Adipocyte (in vitro differentiated cells): ENCODE data around the gene DUSP9.

Experiments
- DNase-seq: peaks from one replicate; pipeline ENCODE4 v3.0.0-alpha.2; 2015; ENCODE audit warnings: low read depth
- H3K27me3 ChIP-seq: replicated peaks from 2 replicates; pipeline ENCODE4 v1.7.0; 2013; ENCODE audit warnings: mild to moderate bottlenecking, low read length, moderate library complexity; ENCODE audit not compliant: control insufficient read depth, insufficient read depth
- H3K36me3 ChIP-seq: 2 replicates; pipeline ENCODE4 v1.7.0; 2013; ENCODE audit warnings: low read length, mild to moderate bottlenecking, moderate library complexity; ENCODE audit not compliant: control insufficient read depth, insufficient read depth, severe bottlenecking
- H3K4me1 ChIP-seq: 2 replicates; pipeline ENCODE4 v1.7.0; 2013; ENCODE audit warnings: mild to moderate bottlenecking, low read length, moderate library complexity; ENCODE audit not compliant: control insufficient read depth, insufficient read depth
- H3K4me3 ChIP-seq: 2 replicates; pipeline ENCODE4 v1.7.0; 2013; ENCODE audit warnings: mild to moderate bottlenecking, low read length, moderate library complexity
- H3K9ac ChIP-seq: 2 replicates; pipeline ENCODE4 v1.7.0; 2013; ENCODE audit warnings: mild to moderate bottlenecking, low read length, moderate library complexity
- H3K9me3 ChIP-seq: 2 replicates; pipeline ENCODE4 v1.7.0; 2013; ENCODE audit warnings: mild to moderate bottlenecking, low read length, moderate library complexity; ENCODE audit not compliant: control insufficient read depth

DUSP9 gene

DNA sequence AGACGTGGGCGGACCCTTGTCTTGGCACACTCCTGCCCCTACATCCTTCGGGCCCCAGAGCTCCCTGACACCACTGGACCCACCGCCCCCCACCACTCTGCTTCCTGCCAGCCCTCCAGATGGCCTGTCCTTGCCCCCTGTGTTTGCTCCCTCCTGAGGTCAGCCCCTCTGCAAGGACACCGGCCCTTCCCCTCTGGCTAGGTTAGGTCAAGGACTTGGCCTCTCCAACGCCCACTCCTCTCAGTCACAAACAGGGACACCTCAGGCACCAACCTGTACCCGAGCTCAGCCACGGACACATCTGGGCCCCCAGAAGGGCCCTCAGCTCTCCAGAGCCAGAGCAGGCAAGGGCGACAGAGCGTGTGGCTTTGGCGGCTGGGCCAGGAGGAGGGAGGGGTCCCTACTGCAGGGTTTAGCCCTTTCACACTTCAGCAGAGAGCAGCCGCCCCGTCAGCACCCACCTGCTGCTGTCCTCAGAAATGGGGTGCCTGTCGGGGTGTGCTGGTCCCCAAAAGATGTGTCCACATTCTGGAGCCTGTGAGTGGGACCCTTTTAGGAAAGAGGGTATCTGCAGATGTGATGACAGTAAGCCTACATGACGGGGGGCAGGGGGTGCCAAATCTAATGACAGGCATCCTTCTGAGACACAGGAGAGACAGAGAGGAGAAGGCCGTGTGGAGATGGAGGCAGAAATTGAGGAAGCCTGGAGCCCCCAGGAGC is 23.5 kb upstream of the DUSP9 start:
- Histone ChIP-seq H3K36me3 (no peaks in the 10 kb centered on the region), H3K9me3 (no peaks in the 10 kb centered on the region), H3K9ac (no peak overlapping the region), H3K27me3 (peaks cover 48% of the 10 kb centered on the region), H3K4me1 (peaks cover 12% of the 10 kb centered on the region), H3K4me3 (no peak overlapping the region)
- DNase-seq = no peak

DNA sequence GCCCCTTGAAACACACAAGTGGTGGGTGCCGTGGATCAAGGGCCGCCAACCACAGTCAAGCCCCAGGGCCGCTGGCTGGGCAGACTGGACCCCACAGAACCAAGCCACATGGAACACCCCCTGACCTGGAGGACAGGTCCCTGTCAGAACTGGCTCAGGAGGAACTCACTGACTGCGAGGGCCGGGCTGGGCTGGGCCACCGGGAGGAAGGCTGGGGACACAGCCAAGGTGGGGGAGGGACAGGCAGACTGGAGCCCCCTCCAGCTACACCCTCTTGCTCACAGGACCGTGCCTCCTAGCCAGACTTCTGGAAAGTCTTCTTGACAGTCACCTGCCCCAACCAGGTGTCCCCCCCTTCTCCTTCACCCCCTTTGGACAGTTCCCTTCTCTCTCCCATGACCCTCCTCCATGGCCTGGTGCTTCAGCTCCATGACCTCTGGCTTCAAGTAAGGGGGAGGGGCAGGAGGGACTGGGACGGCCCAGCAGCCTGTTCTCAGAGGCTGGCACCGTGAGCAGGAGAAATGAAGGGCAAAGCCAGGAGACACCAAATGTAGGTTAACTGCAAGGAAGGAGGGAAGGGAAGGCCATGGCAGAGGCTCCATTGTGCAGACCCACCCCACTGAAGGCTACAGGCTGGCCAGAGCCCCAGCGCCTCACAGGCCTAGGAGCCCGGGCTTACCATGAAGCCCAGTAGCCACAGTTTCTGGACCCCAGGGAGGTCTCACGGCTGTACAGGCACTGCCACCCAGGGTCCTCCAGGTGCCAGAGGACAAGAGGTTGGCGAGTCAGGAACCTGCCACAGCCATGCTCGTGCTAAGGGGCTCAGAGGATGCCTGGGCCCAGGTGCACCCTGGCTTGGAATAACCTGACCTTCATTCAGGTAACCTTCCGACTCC is 22.6 kb upstream of the DUSP9 start:
- peaks cover 45% of the 10 kb centered on the region for H3K27me3 ChIP-seq

DNA sequence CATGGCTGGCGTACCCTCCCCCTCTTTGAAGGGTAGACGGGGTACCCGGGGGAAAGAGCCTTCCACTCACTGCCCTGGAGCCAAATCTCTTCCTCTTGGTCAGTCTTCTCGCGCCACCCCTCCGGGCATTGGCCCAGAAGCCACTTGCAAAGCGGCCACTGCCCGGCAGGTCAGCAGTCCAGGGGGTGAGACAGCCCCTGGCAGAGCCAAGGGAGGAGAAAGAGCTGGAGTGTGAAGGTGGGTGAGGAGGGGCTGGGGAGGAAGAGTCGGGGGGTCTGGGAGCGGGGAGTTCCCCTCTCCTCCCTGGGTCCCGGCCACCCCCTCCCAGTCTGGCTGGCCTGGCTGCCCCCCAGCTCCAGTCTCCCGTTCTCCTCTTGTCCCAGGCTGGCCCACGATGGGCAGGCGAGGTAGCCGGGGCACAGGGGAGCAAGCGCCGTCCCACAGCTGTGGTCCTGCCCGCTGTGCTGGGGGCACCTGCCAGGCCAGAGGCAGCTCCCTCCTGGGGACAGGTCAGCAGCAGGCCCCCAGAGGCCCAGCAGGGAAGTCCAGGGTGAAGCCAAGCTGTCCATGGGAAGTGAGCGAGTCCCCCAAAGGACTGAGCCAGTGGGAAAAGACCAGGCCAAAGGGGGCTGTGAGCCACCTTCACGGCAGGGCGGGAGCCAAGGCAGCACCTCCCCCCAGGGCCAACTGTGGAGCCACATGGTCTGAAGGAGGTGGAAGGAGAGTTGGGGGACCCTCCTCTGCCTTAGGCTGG is 21.6 kb upstream of the DUSP9 start:
- DNase-seq = no peak
- Histone ChIP-seq H3K4me1 (peaks cover 12% of the 10 kb centered on the region), H3K36me3 (no peaks in the 10 kb centered on the region), H3K27me3 (peaks cover 53% of the 10 kb centered on the region), H3K9me3 (peaks cover 9% of the 10 kb centered on the region), H3K4me3 (no peak overlapping the region), H3K9ac (no peak overlapping the region)

More for the DNA sequence above, 22.6 kb upstream of the DUSP9 start:
- Histone ChIP-seq H3K9me3 (no peaks in the 10 kb centered on the region), H3K36me3 (no peaks in the 10 kb centered on the region), H3K9ac (no peak overlapping the region), H3K4me3 (no peak overlapping the region), H3K4me1 (peaks cover 12% of the 10 kb centered on the region)
- no peak for DNase-seq

- Histone ChIP-seq H3K4me3 (no peak overlapping the region), H3K27me3 (peaks cover 54% of the 10 kb centered on the region), H3K36me3 (no peaks in the 10 kb centered on the region), H3K4me1 (peaks cover 12% of the 10 kb centered on the region), H3K9ac (no peak overlapping the region), H3K9me3 (peaks cover 15% of the 10 kb centered on the region)
- no peak for DNase-seq
Measured at GRCh38 chrX:153626025-153626633, 20.9 kb upstream of the DUSP9 start.

DNA sequence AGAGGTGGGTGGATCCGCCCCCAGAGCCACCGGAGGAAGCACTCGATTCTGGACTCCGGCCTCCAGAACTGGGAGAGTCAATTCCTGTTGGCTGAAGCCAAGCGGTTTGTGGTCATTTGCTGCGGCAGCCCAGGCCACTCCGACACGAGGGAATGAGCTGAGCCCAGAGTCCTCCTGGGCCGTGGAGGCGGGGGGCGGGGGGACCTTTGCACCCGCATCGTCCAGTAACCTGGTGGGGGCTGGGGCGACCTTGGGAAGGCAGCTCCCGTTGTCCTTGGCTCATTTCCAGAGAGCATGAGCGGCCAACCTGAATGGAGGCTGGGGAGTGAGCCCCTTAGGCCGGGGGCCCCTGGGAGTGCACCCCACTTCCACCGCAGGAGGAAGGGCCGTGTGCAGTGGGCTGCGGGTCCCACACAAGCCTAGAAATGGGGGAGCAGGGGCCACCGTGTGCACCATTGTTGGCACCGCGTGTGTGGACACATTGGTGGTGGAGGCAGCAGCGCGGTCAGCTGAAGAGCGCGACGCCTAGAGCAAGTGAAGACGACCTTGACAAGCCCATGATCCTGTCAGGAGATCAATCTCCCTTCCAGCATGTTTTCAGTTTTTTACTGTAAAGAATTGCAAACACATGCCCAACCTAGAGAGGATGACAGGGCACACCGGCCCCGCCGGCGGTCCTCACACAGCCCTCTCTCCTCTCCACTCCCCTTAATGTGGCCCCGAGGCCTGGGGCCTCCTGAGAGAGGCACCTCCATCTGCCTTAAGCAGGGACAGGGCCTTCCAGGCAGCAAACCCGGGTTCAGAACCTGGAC is 19.9 kb upstream of the DUSP9 start:
- no peaks in the 10 kb centered on the region for H3K36me3 ChIP-seq
- peaks cover 11% of the 10 kb centered on the region for H3K4me1 ChIP-seq
- peaks cover 24% of the 10 kb centered on the region for H3K9me3 ChIP-seq
- H3K9ac ChIP-seq = no peak overlapping the region
- DNase-seq = no peak
- peaks cover 56% of the 10 kb centered on the region for H3K27me3 ChIP-seq
- no peak overlapping the region for H3K4me3 ChIP-seq

DNA sequence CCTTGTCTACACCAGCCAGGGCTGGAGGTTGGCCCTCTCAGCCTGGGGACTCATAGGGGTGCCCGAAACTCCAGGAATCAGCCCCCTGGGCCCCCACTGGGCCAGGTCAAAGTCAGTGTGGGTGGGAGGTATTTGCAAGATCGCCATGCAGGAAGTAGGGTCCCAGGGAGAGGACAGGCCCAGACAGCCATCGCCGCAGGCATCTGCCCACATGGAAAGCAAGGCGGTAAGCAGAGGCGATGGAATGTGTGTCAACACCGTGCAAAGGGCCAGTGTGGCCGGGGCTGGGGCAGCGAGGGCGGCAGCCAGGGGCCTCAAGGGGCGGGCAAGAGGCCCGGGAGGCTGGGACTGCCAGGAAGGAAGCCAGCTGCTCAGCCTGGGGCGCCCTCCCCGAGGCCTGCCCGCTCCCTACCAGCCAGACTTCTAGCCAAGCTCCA is 19.3 kb upstream of the DUSP9 start:
- Histone ChIP-seq H3K9me3 (peaks cover 24% of the 10 kb centered on the region), H3K4me1 (peaks cover 7% of the 10 kb centered on the region), H3K27me3 (peaks cover 52% of the 10 kb centered on the region), H3K9ac (no peak overlapping the region), H3K4me3 (no peak overlapping the region), H3K36me3 (no peaks in the 10 kb centered on the region)
- DNase-seq = no peak

DNA sequence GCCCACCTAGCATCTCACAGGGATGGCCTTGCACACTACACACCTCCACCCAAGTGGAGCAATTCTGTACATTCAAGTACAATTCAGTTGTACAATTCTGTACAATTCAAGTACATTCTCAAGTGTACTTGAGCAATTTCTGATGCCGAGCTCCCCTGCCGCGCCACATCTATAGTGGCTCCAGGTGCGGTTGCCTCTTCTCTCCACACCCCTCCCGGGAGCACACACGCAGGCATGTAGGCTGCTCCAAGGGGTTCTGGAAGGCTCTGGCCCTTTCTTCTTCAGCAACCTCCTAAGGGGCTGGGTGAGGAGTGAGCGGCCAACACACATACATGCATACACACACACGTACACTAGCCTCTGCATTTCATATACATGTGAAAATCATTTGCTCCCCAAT is 18.9 kb upstream of the DUSP9 start:
- peaks cover 24% of the 10 kb centered on the region for H3K9me3 ChIP-seq
- peaks cover 50% of the 10 kb centered on the region for H3K27me3 ChIP-seq
- no peaks in the 10 kb centered on the region for H3K36me3 ChIP-seq
- DNase-seq = no peak
- peaks cover 2% of the 10 kb centered on the region for H3K4me1 ChIP-seq
- H3K4me3 ChIP-seq = no peak overlapping the region
- no peak overlapping the region for H3K9ac ChIP-seq

GRCh38 chrX:153628665-153629064 is 18.3 kb upstream of the DUSP9 start:
- Histone ChIP-seq H3K4me1 (no peaks in the 10 kb centered on the region), H3K27me3 (peaks cover 46% of the 10 kb centered on the region), H3K9me3 (peaks cover 24% of the 10 kb centered on the region), H3K9ac (no peak overlapping the region), H3K36me3 (no peaks in the 10 kb centered on the region), H3K4me3 (no peak overlapping the region)
- DNase-seq = no peak

GRCh38 chrX:153631346-153631745 is 15.7 kb upstream of the DUSP9 start:
- Histone ChIP-seq H3K4me3 (no peak overlapping the region), H3K4me1 (no peaks in the 10 kb centered on the region), H3K9ac (no peak overlapping the region), H3K9me3 (peaks cover 24% of the 10 kb centered on the region), H3K36me3 (no peaks in the 10 kb centered on the region), H3K27me3 (peaks cover 50% of the 10 kb centered on the region)
- DNase-seq = no peak

- Histone ChIP-seq H3K9me3 (peaks cover 24% of the 10 kb centered on the region), H3K27me3 (peaks cover 52% of the 10 kb centered on the region), H3K4me1 (no peaks in the 10 kb centered on the region), H3K36me3 (no peaks in the 10 kb centered on the region), H3K9ac (no peak overlapping the region), H3K4me3 (no peak overlapping the region)
- DNase-seq = no peak
Measured at GRCh38 chrX:153631907-153632594, 15.0 kb upstream of the DUSP9 start.
